HG03571 (cell line): ENCODE results near the gene C2CD4A.

Experiments used
- ATAC-seq: cut with Tn5 transposase; IDR thresholded peaks from one replicate; pipeline ENCODE4 v1.9.1; 2021; ENCODE audit not compliant: unreplicated experiment

Gene C2CD4A

GRCh38 chr15:62059108-62059815, 7.5 kb upstream of the C2CD4A start:
- no peak for ATAC-seq

GRCh38 chr15:62059816-62060112, 7.0 kb upstream of the C2CD4A start:
- peak; percentile 70 for ATAC-seq

GRCh38 chr15:62060113-62060895, 6.5 kb upstream of the C2CD4A start, which contains the start of gene VPS13C:
Gene VPS13C (minus strand): TSS chr15:62060447. CDS start chr15:62060374, 73 bp downstream.
- peak; percentile 83 for ATAC-seq

GRCh38 chr15:62060896-62061280, 5.9 kb upstream of the C2CD4A start:
- no peak for ATAC-seq

- ATAC-seq: no peak
Measured at GRCh38 chr15:62063825-62064635, 2.7 kb upstream of the C2CD4A start.

- no peak for ATAC-seq
Measured at GRCh38 chr15:62067448-62068044, 769 bp downstream of the C2CD4A start.

- ATAC-seq: no peak
Measured at GRCh38 chr15:62068071-62068809, 1.5 kb downstream of the C2CD4A start.

GRCh38 chr15:62068810-62069167, 2.0 kb downstream of the C2CD4A start:
- no peak for ATAC-seq

GRCh38 chr15:62069551-62069950, 2.8 kb downstream of the C2CD4A start:
- ATAC-seq: no peak

GRCh38 chr15:62071711-62072308, 5.0 kb downstream of the C2CD4A start:
- no peak for ATAC-seq

- no peak for ATAC-seq
Measured at GRCh38 chr15:62075595-62076277, 9.0 kb downstream of the C2CD4A start.

- ATAC-seq: no peak
Measured at GRCh38 chr15:62079594-62079993, 12.8 kb downstream of the C2CD4A start.

GRCh38 chr15:62083194-62084154, 16.7 kb downstream of the C2CD4A start:
- no peak for ATAC-seq

- ATAC-seq: no peak
Measured at GRCh38 chr15:62085740-62086139, 19.0 kb downstream of the C2CD4A start.

- no peak for ATAC-seq
Measured at GRCh38 chr15:62087671-62088352, 21.0 kb downstream of the C2CD4A start.

- ATAC-seq: no peak
Measured at GRCh38 chr15:62088353-62088693, 21.5 kb downstream of the C2CD4A start.

- ATAC-seq: no peak
Measured at GRCh38 chr15:62089616-62090015, 22.8 kb downstream of the C2CD4A start.

GRCh38 chr15:62090988-62091387, 24.2 kb downstream of the C2CD4A start:
- no peak for ATAC-seq
